Mesodermal cell (in vitro differentiated cells): Measurements from ENCODE around the gene ABHD8.

Source experiments
- H3K27ac ChIP-seq: 2 replicates; pipeline ENCODE4 v1.7.0; 2013; ENCODE audit warnings: mild to moderate bottlenecking, low read depth, low read length, moderate library complexity; ENCODE audit not compliant: severe bottlenecking
- H3K36me3 ChIP-seq: 2 replicates; pipeline ENCODE4 v1.7.1; 2013; ENCODE audit warnings: mild to moderate bottlenecking, low read length, moderate library complexity; ENCODE audit not compliant: control insufficient read depth, insufficient read depth
- H3K4me1 ChIP-seq: one replicate; pipeline ENCODE4 v1.7.1; 2013; ENCODE audit warnings: mild to moderate bottlenecking, low read length; ENCODE audit not compliant: insufficient read depth, control insufficient read depth, poor library complexity, severe bottlenecking
- H3K4me3 ChIP-seq: 2 replicates; pipeline ENCODE4 v1.7.0; 2013; ENCODE audit warnings: low read length, control low read depth, mild to moderate bottlenecking; ENCODE audit not compliant: insufficient read depth, poor library complexity, severe bottlenecking; ENCODE audit errors: extremely low read depth
- H3K9me3 ChIP-seq: 2 replicates; pipeline ENCODE4 v1.7.1; 2013; ENCODE audit warnings: mild to moderate bottlenecking, low read length, moderate library complexity; ENCODE audit not compliant: control insufficient read depth
- WGBS, 2 experiments: methylation state at CpG; one replicate each; pipeline ENCODE4 v1.1.5; 2013; ENCODE audit warnings: missing lambda C conversion rate in 2 of 2; ENCODE audit not compliant: insufficient coverage in 2 of 2; 5-methylcytosine and 5-hydroxymethylcytosine counted together

Gene ABHD8

DNA sequence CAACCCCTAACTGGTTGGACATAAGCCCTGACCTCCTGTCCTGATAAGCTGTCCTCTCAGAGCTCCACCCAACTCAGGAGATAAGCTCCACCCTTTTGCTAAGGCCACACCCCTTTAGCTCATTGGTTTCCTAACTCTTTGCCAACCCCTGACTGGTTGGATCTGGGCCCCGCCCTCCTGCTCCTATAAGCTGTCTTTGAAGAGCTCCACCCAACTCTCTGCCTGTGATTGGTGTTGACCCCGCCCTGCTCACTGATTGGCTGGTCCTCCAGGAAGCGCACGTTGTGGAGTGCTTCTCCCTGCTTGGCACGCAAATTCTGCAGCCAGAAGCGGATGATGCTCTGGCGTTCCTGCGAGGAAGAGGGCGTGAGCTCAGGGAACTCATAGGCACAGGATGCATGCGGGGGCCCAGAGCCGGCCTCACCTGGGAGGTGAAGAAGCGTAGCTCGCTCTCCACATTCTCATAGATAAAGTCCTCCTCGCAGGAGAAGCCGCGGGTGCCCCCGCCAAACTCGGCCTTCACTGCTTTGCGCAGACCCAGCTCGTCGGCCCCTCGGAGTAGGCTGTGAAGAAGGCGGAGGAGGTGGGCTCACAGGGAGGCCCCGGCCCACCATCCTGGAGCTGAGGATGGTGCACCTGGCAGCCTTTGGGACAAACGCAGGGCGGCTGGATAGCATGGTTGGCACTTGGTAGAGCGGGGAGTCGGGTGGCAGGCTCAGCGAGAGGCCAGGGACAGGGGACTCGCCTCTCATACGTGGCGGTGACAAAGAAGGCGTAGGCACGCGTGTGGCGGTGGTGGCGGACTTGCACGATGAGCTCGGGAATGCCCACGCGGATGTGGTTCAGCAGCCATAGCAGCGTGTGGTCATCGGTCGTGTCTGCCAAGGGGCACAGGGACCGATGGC is 29.7 kb upstream of the ABHD8 start:
- Histone ChIP-seq H3K36me3 (peaks cover 24% of the 10 kb centered on the region), H3K27ac (no peak overlapping the region), H3K4me1 (peaks cover 4% of the 10 kb centered on the region), H3K4me3 (no peak overlapping the region), H3K9me3 (no peaks in the 10 kb centered on the region)
- WGBS, 2 experiments = 94 to 95% methylated on average over 43 to 44 of the region's 45 CpGs

GRCh38 chr19:17332360-17332676 is 29.1 kb upstream of the ABHD8 start:
- H3K27ac ChIP-seq = no peak overlapping the region
- H3K4me1 ChIP-seq = peaks cover 6% of the 10 kb centered on the region
- no peaks in the 10 kb centered on the region for H3K9me3 ChIP-seq
- H3K4me3 ChIP-seq = no peak overlapping the region
- WGBS, 2 experiments = 91 to 95% methylated on average over 8 of the region's 8 CpGs
- peaks cover 24% of the 10 kb centered on the region for H3K36me3 ChIP-seq

- H3K36me3 ChIP-seq = peaks cover 28% of the 10 kb centered on the region
- H3K27ac ChIP-seq = no peak overlapping the region
- peaks cover 17% of the 10 kb centered on the region for H3K4me1 ChIP-seq
- no peak overlapping the region for H3K4me3 ChIP-seq
- no peaks in the 10 kb centered on the region for H3K9me3 ChIP-seq
- 90 to 93% methylated on average over 12 to 13 of the region's 13 CpGs for WGBS, 2 experiments
Measured at GRCh38 chr19:17331045-17331558, 27.9 kb upstream of the ABHD8 start.

GRCh38 chr19:17330262-17331044 is 27.2 kb upstream of the ABHD8 start:
- Histone ChIP-seq H3K4me3 (no peak overlapping the region), H3K9me3 (no peaks in the 10 kb centered on the region), H3K27ac (no peak overlapping the region), H3K4me1 (peaks cover 18% of the 10 kb centered on the region), H3K36me3 (peaks cover 30% of the 10 kb centered on the region)
- 92 to 94% methylated on average over 19 to 21 of the region's 24 CpGs for WGBS, 2 experiments

GRCh38 chr19:17329366-17330261 is 26.4 kb upstream of the ABHD8 start:
- no peak overlapping the region for H3K27ac ChIP-seq
- H3K9me3 ChIP-seq = no peaks in the 10 kb centered on the region
- 91 to 92% methylated on average over 47 to 51 of the region's 51 CpGs for WGBS, 2 experiments
- H3K4me1 ChIP-seq = peaks cover 18% of the 10 kb centered on the region
- peaks cover 34% of the 10 kb centered on the region for H3K36me3 ChIP-seq
- H3K4me3 ChIP-seq = no peak overlapping the region

- Histone ChIP-seq H3K4me1 (peaks cover 18% of the 10 kb centered on the region), H3K27ac (no peak overlapping the region), H3K9me3 (no peaks in the 10 kb centered on the region), H3K36me3 (peaks cover 34% of the 10 kb centered on the region), H3K4me3 (peak overlapping the region; percentile 47)
- 46% methylated on average over 64 to 67 of the region's 94 CpGs for WGBS, 2 experiments
Measured at GRCh38 chr19:17328517-17329365, 25.5 kb upstream of the ABHD8 start.

- peaks cover 18% of the 10 kb centered on the region for H3K4me1 ChIP-seq
- WGBS, 2 experiments = 8 to 11% methylated on average over 50 to 51 of the region's 64 CpGs
Measured at GRCh38 chr19:17327654-17328516, 24.7 kb upstream of the ABHD8 start.

DNA sequence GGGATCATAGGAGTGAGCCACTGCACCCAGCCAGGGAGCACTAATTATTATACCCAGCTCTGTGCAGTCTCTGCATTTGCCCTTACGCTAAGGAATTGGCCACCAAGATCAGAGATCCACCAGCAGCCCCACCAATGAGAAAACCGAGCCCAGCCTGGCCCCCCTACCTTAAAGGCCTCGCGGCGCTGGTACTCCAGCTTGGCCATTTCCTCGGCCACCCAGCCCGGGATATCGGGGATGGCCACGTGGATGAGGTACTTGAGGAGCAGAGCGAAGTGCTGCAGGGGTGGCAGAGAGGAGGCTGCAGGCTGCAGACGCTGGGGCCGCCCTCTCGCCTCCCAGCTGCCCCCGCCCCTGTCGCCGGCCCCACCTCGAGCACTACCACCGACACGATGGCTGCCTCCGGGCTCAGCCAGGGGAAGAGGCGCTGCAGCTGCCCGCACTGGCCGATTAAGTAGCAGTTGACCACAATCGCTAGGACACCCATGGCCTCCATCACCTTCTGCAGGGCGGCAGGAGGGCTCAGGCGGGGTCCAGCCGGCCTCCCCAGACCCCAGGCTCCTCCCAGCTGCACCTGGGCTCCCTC is 23.9 kb upstream of the ABHD8 start:
- Histone ChIP-seq H3K4me1 (peaks cover 18% of the 10 kb centered on the region), H3K4me3 (no peak overlapping the region), H3K27ac (no peak overlapping the region), H3K9me3 (no peaks in the 10 kb centered on the region), H3K36me3 (peaks cover 26% of the 10 kb centered on the region)
- 74 to 76% methylated on average over 25 to 27 of the region's 27 CpGs for WGBS, 2 experiments

More at GRCh38 chr19:17327654-17328516, 24.7 kb upstream of the ABHD8 start:
- Histone ChIP-seq H3K27ac (no peak overlapping the region), H3K36me3 (peaks cover 29% of the 10 kb centered on the region), H3K9me3 (no peaks in the 10 kb centered on the region), H3K4me3 (peak overlapping the region; percentile 47)

DNA sequence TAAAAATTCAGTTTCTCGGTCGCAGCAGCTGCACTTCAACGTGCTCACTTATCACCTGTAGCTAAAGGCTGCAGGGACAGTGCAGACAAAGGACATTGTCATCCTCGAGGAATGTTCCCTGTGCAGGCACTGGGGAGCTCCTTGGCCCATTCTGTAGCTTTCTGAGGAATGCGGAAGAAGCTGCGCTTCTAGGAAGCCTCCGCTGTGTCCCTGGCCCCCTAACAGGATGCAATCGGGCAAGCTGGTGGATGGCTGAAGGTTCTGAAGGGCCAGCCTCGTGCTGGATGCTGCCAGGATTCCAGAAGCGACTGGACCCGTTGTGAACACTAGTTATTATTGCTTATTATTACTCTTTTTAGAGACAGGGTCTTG is 23.4 kb upstream of the ABHD8 start:
- no peak overlapping the region for H3K27ac ChIP-seq
- no peaks in the 10 kb centered on the region for H3K9me3 ChIP-seq
- no peak overlapping the region for H3K4me3 ChIP-seq
- peaks cover 31% of the 10 kb centered on the region for H3K36me3 ChIP-seq
- WGBS, 2 experiments = 68 to 76% methylated on average over 8 to 9 of the region's 11 CpGs
- peaks cover 18% of the 10 kb centered on the region for H3K4me1 ChIP-seq
